ENCODE measurements around the gene SOWAHB. TPM values are rescaled to one million over a fixed set of nuclear protein-coding genes. Genes with fewer than 3 reads are reported as not detected.

The SOWAHB gene
- total and polyA plus RNA-seq, 2 of the 8 experiments (the other 6 are each of a cell fraction or from before 2014, with no cell fraction given) = 0.15 to 0.65 TPM

DNA sequence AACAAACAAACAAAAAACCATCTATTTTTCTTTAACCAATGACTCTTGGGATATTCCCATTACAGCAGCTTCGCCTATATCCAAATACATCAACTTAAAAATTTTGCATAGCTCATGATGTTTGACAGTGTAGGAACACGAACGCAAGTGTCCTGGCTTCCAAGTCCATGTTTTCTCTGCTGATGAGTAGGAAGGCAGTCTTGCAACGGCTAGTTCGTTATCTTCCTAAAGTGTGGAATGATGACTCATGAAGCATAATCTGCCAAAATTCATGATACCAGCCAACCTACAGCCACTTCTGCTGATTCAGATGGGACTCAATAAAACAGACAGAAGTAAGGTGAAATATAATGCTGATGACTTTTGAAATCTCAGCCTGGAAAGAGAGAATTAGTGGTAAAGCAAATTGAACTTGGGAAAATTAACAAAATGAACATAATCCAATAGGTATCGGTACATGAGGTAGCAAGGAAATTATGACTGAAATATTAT lies 45.2 kb upstream of the SOWAHB start (continued):
- TF ChIP-seq EP300 (IDR thresholded peaks at IDR 0.05; ENCODE audit: borderline replicate concordance in 1 of 2, low read depth in 2 of 2, low read length in 2 of 2) = no peak
- no peak for TF ChIP-seq POLR2A (IDR thresholded peaks at IDR 0.05; ENCODE audit: control extremely low read depth in 1 of 2, low read depth in 2 of 2, low read length in 2 of 2)
- no peak for TF ChIP-seq SIRT6 (IDR thresholded peaks at IDR 0.05; ENCODE audit: low read length)
- no peak for TF ChIP-seq CTBP2 (IDR thresholded peaks at IDR 0.05; ENCODE audit: borderline replicate concordance, insufficient read depth, insufficient read length, low read length)
- no peak for TF ChIP-seq KDM5A (IDR thresholded peaks at IDR 0.05; ENCODE audit: low read length)
- no peak for TF ChIP-seq ASH2L (IDR thresholded peaks at IDR 0.05; ENCODE audit: low read length)
- no peak for TF ChIP-seq BCL11A (IDR thresholded peaks at IDR 0.05; ENCODE audit: low read depth in 2 of 2, low read length in 2 of 2)

All from H1 (cell line).